SK-N-SH treated with all-trans-retinoic acid at 6 μM for 48 hours (cell line): ENCODE data around the gene MYRF.

Source experiments
- ATAC-seq: fragments of 200-7000 bp; cut with Tn5 transposase; 3 replicates; pipeline ENCODE4 v1.9.1; 2020; ENCODE audit warnings: mild to moderate bottlenecking, moderate library complexity
- ARNTL ChIP-seq: fragments of 450-650 bp; formaldehyde crosslinking; IDR thresholded peaks from 2 replicates; pipeline ENCODE4 v1.5.0; 2020; ENCODE audit warnings: low read depth, mild to moderate bottlenecking, moderate library complexity, borderline replicate concordance
- BACH2 ChIP-seq: fragments of 250-450 bp; sonication (Bioruptor Pico); IDR thresholded peaks from 2 replicates; pipeline ENCODE4 v1.9.0; 2021; ENCODE audit warnings: mild to moderate bottlenecking, borderline replicate concordance
- CSDC2 ChIP-seq: fragments of 250-450 bp; sonication (Bioruptor Pico); IDR thresholded peaks from 2 replicates; pipeline ENCODE4 v1.5.0; 2020; ENCODE audit warnings: mild to moderate bottlenecking, moderate library complexity
- ESRRG ChIP-seq: fragments of 250-450 bp; sonication (Bioruptor Pico); IDR thresholded peaks from 2 replicates; pipeline ENCODE4 v1.6.1; 2021; ENCODE audit warnings: mild to moderate bottlenecking
- ISL1 ChIP-seq: fragments of 250-450 bp; sonication (Bioruptor Pico); IDR thresholded peaks from 2 replicates; pipeline ENCODE4 v2.1.2; 2022; ENCODE audit warnings: mild to moderate bottlenecking, moderate library complexity
- RARB ChIP-seq: fragments of 250-450 bp; sonication (Bioruptor Pico); IDR thresholded peaks from 2 replicates; pipeline ENCODE4 v1.8.0; 2021; ENCODE audit warnings: mild to moderate bottlenecking, moderate library complexity
- SNAI2 ChIP-seq: fragments of 250-450 bp; sonication (Bioruptor Pico); IDR thresholded peaks from 2 replicates; pipeline ENCODE4 v1.5.0; 2020; ENCODE audit warnings: mild to moderate bottlenecking, moderate library complexity
- TCF4 ChIP-seq: fragments of 250-450 bp; sonication (Bioruptor Pico); IDR thresholded peaks from 2 replicates; pipeline ENCODE4 v1.8.0; 2021; ENCODE audit warnings: mild to moderate bottlenecking, moderate library complexity, borderline replicate concordance
- TOX ChIP-seq: fragments of 250-450 bp; sonication (Bioruptor Pico); IDR thresholded peaks from 2 replicates; pipeline ENCODE4 v1.8.0; 2021; ENCODE audit warnings: mild to moderate bottlenecking, moderate library complexity, borderline replicate concordance
- ZC3H10 ChIP-seq: fragments of 250-450 bp; sonication (Bioruptor Pico); IDR thresholded peaks from 2 replicates; pipeline ENCODE4 v1.5.1; 2021; ENCODE audit warnings: mild to moderate bottlenecking, moderate library complexity
- ZFP3 ChIP-seq: fragments of 250-450 bp; sonication (Bioruptor Pico); IDR thresholded peaks from 2 replicates; pipeline ENCODE4 v1.5.0; 2020; ENCODE audit warnings: mild to moderate bottlenecking, moderate library complexity
- ZFP30 ChIP-seq: fragments of 450-650 bp; formaldehyde crosslinking; IDR thresholded peaks from 2 replicates; pipeline ENCODE4 v1.5.0; 2022; ENCODE audit warnings: mild to moderate bottlenecking, moderate library complexity
- ZNF565 ChIP-seq: fragments of 450-650 bp; formaldehyde crosslinking; conservative IDR thresholded peaks from 2 replicates; pipeline ENCODE4 v1.5.0; 2020; ENCODE audit warnings: low read depth, mild to moderate bottlenecking, moderate library complexity
- ZNF70 ChIP-seq: fragments of 450-650 bp; formaldehyde crosslinking; IDR thresholded peaks from 2 replicates; pipeline ENCODE4 v1.5.0; 2020; ENCODE audit warnings: mild to moderate bottlenecking, moderate library complexity
- ZNF8 ChIP-seq: fragments of 450-650 bp; formaldehyde crosslinking; IDR thresholded peaks from 2 replicates; pipeline ENCODE4 v1.5.0; 2020; ENCODE audit warnings: mild to moderate bottlenecking, moderate library complexity
- TF ChIP-seq, protein P1 (sequence below): fragments of 250-450 bp; sonication (Bioruptor Pico); IDR thresholded peaks from 2 replicates; pipeline ENCODE4 v1.8.0; 2021; ENCODE audit warnings: low read depth, mild to moderate bottlenecking, moderate library complexity, borderline replicate concordance
- TF ChIP-seq, protein P2 (sequence below): fragments of 250-450 bp; sonication (Bioruptor Pico); IDR thresholded peaks from 2 replicates; pipeline ENCODE4 v1.5.0; 2020; ENCODE audit warnings: mild to moderate bottlenecking, moderate library complexity
- TF ChIP-seq, protein P3 (sequence below): fragments of 250-450 bp; sonication (Bioruptor Pico); IDR thresholded peaks from 2 replicates; pipeline ENCODE4 v1.5.1; 2020; ENCODE audit warnings: low read depth, mild to moderate bottlenecking, moderate library complexity
- TF ChIP-seq, protein P4 (sequence below): fragments of 250-450 bp; sonication (Bioruptor Pico); IDR thresholded peaks from 2 replicates; pipeline ENCODE4 v1.8.0; 2020; ENCODE audit warnings: mild to moderate bottlenecking, moderate library complexity, borderline replicate concordance

MYRF gene

DNA sequence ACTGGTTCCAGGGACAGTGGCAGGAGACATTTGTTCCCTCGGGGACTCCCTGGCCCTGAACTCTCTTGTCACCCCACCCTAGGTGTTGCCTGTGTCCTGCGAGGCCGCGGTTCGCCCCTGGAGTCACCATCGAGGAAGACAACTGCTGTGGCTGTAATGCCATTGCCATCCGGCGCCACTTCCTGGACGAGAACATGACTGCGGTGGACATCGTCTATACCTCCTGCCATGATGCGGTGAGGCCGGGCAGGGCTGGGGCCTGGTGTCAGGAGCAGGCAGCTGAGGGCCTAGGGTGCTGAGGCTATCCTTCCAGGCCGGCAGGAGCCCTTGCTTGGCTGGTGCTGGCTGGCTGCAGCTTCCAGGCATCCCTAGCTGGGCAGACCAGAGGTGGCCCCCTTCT lies 17.7 kb upstream of the MYRF start:
- TF ChIP-seq TCF4 (CRISPR knock-in tag) (no peak), RARB (CRISPR knock-in tag) (no peak), ISL1 (CRISPR knock-in tag) (no peak), BACH2 (CRISPR knock-in tag) (no peak), ZNF70 (no peak), ZNF8 (CRISPR knock-in tag) (no peak), ZC3H10 (CRISPR knock-in tag) (no peak), TOX (CRISPR knock-in tag) (no peak)
- TF ChIP-seq, protein P1, sequence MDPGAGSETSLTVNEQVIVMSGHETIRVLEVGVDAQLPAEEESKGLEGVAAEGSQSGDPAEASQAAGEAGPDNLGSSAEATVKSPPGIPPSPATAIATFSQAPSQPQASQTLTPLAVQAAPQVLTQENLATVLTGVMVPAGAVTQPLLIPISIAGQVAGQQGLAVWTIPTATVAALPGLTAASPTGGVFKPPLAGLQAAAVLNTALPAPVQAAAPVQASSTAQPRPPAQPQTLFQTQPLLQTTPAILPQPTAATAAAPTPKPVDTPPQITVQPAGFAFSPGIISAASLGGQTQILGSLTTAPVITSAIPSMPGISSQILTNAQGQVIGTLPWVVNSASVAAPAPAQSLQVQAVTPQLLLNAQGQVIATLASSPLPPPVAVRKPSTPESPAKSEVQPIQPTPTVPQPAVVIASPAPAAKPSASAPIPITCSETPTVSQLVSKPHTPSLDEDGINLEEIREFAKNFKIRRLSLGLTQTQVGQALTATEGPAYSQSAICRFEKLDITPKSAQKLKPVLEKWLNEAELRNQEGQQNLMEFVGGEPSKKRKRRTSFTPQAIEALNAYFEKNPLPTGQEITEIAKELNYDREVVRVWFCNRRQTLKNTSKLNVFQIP = no peak
- TF ChIP-seq, protein P2, sequence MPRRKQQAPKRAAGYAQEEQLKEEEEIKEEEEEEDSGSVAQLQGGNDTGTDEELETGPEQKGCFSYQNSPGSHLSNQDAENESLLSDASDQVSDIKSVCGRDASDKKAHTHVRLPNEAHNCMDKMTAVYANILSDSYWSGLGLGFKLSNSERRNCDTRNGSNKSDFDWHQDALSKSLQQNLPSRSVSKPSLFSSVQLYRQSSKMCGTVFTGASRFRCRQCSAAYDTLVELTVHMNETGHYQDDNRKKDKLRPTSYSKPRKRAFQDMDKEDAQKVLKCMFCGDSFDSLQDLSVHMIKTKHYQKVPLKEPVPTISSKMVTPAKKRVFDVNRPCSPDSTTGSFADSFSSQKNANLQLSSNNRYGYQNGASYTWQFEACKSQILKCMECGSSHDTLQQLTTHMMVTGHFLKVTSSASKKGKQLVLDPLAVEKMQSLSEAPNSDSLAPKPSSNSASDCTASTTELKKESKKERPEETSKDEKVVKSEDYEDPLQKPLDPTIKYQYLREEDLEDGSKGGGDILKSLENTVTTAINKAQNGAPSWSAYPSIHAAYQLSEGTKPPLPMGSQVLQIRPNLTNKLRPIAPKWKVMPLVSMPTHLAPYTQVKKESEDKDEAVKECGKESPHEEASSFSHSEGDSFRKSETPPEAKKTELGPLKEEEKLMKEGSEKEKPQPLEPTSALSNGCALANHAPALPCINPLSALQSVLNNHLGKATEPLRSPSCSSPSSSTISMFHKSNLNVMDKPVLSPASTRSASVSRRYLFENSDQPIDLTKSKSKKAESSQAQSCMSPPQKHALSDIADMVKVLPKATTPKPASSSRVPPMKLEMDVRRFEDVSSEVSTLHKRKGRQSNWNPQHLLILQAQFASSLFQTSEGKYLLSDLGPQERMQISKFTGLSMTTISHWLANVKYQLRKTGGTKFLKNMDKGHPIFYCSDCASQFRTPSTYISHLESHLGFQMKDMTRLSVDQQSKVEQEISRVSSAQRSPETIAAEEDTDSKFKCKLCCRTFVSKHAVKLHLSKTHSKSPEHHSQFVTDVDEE = no peak
- ATAC-seq = no peak

DNA sequence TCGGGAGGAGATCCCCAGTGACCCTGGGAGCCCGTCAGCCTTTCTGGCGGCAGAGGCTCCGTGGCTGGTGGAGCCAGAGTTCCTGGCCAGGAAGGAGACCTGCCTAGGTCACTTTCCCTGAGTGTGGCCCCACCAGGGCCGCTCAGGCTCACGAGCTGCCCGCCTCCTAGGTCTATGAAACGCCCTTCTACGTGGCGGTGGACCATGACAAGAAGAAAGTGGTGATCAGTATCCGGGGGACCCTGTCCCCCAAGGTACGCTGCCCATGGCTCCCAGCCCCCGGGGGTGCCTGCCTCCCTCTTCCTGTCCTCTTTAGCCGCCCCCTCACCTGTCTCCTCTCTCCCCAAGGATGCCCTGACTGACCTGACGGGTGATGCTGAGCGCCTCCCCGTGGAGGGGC lies 17.0 kb upstream of the MYRF start:
- TF ChIP-seq RARB (CRISPR knock-in tag) (no peak), ARNTL (CRISPR knock-in tag) (no peak), ZFP30 (CRISPR knock-in tag) (no peak), ZNF8 (CRISPR knock-in tag) (no peak), ZNF565 (no peak), BACH2 (CRISPR knock-in tag) (no peak), ZFP3 (no peak)
- TF ChIP-seq, protein P3, sequence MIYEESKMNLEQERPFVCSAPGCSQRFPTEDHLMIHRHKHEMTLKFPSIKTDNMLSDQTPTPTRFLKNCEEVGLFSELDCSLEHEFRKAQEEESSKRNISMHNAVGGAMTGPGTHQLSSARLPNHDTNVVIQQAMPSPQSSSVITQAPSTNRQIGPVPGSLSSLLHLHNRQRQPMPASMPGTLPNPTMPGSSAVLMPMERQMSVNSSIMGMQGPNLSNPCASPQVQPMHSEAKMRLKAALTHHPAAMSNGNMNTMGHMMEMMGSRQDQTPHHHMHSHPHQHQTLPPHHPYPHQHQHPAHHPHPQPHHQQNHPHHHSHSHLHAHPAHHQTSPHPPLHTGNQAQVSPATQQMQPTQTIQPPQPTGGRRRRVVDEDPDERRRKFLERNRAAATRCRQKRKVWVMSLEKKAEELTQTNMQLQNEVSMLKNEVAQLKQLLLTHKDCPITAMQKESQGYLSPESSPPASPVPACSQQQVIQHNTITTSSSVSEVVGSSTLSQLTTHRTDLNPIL (CRISPR knock-in tag) = no peak
- no peak for ATAC-seq

DNA sequence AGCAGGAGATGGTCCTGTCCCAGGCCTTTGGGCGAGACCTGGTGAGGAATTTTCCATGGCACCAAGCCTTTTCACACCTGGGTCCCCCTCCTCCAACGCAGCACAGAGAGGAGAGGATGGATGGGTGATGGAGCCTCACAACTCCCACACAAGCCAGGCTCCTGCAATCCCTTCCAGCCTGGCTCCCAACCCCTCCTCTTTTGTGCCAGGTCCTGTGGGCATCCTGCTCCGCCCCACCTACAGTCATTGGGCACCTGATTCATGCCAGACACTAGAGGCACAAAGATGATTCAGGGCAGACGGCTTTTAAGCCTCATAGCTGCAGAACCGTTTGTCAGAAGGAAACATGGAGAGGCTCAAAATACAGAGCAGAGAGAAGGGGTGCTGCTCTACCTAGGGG lies 16.1 kb upstream of the MYRF start:
- no peak for ATAC-seq
- no peak for TF ChIP-seq ZNF70
- TF ChIP-seq, protein P2 = no peak
- TF ChIP-seq CSDC2 (CRISPR knock-in tag) = no peak
- no peak for TF ChIP-seq ZFP3
- TF ChIP-seq SNAI2 (CRISPR knock-in tag) = no peak
- no peak for TF ChIP-seq ZNF8 (CRISPR knock-in tag)
- no peak for TF ChIP-seq ESRRG (CRISPR knock-in tag)
- TF ChIP-seq BACH2 (CRISPR knock-in tag) = no peak
- TF ChIP-seq TOX (CRISPR knock-in tag) = no peak
- no peak for TF ChIP-seq ZFP30 (CRISPR knock-in tag)
- TF ChIP-seq, protein P1 = no peak
- no peak for TF ChIP-seq RARB (CRISPR knock-in tag)
- TF ChIP-seq ZNF565 = no peak

DNA sequence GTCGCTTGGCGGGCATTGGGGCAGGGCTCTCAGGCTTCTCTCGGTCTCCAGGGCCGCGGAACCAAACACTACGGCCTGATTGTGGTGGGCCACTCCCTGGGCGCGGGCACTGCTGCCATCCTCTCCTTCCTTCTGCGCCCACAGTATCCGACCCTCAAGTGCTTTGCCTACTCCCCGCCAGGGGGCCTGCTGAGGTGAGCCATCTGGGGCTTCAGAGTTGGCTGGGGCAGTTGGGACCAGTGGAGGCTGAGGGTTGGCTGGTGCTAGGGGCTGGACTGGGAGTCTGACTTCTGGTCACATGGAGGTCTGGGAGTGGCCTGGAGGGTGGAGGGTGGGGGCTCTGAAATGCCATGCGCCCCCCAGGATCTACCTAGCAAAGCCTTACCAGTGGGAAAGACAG lies 15.3 kb upstream of the MYRF start:
- ATAC-seq = no peak
- TF ChIP-seq ZFP30 (CRISPR knock-in tag) = no peak
- TF ChIP-seq ZNF565 = no peak
- TF ChIP-seq, protein P2 = no peak
- TF ChIP-seq, protein P4, sequence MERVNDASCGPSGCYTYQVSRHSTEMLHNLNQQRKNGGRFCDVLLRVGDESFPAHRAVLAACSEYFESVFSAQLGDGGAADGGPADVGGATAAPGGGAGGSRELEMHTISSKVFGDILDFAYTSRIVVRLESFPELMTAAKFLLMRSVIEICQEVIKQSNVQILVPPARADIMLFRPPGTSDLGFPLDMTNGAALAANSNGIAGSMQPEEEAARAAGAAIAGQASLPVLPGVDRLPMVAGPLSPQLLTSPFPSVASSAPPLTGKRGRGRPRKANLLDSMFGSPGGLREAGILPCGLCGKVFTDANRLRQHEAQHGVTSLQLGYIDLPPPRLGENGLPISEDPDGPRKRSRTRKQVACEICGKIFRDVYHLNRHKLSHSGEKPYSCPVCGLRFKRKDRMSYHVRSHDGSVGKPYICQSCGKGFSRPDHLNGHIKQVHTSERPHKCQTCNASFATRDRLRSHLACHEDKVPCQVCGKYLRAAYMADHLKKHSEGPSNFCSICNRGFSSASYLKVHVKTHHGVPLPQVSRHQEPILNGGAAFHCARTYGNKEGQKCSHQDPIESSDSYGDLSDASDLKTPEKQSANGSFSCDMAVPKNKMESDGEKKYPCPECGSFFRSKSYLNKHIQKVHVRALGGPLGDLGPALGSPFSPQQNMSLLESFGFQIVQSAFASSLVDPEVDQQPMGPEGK = no peak
- TF ChIP-seq ZC3H10 (CRISPR knock-in tag) = no peak
- TF ChIP-seq ZNF70 = no peak
